ENCODE measurements around the gene SMIM5. TPM values are rescaled to one million over a fixed set of nuclear protein-coding genes. Genes with fewer than 3 reads are reported as not detected.

SMIM5 gene
- total and polyA plus RNA-seq, 2 of the 13 experiments (the other 11 are each of a cell fraction or from before 2014, with no cell fraction given) = not detected

DNA sequence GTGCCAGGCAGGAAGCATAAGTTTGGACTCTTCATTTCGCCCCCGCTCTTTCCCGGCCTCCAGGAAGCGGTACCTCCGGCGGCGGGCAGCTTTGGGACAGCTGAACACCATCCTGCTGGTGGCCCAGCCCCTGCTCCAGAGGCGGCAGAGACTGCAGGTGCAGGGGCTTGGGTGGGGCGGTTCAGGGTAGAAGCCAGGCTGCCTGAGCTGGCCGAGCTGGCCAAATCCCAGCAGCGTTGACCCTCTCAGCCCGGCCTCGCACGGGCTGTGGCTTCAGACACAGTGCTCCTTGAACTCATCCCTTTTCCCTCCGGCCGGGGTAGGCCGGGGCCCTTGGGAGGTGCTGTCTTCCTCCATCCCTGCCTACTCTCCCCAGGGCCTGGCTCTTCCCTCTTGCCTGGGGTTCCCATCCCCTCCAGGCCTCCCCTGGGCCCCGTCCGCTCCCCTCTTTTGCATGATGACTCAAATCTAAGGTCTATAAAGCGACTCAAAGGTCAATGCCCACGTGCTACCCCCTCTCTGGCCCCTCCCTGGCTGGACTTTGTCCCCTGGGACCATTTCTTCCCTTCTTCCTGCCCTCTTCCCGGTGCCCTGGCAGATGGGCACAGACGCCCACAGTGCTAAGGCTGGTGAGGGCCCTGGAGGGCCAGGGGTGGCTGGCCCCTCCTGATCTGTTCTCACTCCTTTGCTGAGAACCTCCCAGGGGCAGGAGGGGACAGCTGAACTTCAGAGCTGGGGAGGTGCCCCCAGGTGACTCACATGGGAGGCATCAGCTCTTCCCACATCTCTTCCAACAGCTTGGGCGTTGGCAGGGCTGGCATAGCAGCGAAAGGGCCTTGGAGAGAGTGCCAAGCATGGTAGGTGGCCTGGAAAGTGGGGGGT is 22.9 kb upstream of the SMIM5 start (continued):
- no peak for TF ChIP-seq AKAP8 (CRISPR knock-in tag; IDR thresholded peaks at IDR 0.05)
- TF ChIP-seq, protein P1, sequence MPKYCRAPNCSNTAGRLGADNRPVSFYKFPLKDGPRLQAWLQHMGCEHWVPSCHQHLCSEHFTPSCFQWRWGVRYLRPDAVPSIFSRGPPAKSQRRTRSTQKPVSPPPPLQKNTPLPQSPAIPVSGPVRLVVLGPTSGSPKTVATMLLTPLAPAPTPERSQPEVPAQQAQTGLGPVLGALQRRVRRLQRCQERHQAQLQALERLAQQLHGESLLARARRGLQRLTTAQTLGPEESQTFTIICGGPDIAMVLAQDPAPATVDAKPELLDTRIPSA (CRISPR knock-in tag; IDR thresholded peaks at IDR 0.05; ENCODE audit: borderline replicate concordance) = no peak
- TF ChIP-seq RCOR2 (CRISPR knock-in tag; IDR thresholded peaks at IDR 0.05) = 0 out of 2 replicates have a peak, but pooled peaks have one; percentile 26
- TF ChIP-seq SMYD3 (CRISPR knock-in tag; IDR thresholded peaks at IDR 0.05) = no peak
- no peak for TF ChIP-seq ONECUT2 (CRISPR knock-in tag; IDR thresholded peaks at IDR 0.05)
- TF ChIP-seq ELF3 (CRISPR knock-in tag; IDR thresholded peaks at IDR 0.05) = peak; percentile 37; the same call in 1 of the 2 replicates
- TF ChIP-seq EED (CRISPR knock-in tag; IDR thresholded peaks at IDR 0.05) = no peak
- no peak for TF ChIP-seq ZNF20 (CRISPR knock-in tag; IDR thresholded peaks at IDR 0.05)
- TF ChIP-seq, protein P2, sequence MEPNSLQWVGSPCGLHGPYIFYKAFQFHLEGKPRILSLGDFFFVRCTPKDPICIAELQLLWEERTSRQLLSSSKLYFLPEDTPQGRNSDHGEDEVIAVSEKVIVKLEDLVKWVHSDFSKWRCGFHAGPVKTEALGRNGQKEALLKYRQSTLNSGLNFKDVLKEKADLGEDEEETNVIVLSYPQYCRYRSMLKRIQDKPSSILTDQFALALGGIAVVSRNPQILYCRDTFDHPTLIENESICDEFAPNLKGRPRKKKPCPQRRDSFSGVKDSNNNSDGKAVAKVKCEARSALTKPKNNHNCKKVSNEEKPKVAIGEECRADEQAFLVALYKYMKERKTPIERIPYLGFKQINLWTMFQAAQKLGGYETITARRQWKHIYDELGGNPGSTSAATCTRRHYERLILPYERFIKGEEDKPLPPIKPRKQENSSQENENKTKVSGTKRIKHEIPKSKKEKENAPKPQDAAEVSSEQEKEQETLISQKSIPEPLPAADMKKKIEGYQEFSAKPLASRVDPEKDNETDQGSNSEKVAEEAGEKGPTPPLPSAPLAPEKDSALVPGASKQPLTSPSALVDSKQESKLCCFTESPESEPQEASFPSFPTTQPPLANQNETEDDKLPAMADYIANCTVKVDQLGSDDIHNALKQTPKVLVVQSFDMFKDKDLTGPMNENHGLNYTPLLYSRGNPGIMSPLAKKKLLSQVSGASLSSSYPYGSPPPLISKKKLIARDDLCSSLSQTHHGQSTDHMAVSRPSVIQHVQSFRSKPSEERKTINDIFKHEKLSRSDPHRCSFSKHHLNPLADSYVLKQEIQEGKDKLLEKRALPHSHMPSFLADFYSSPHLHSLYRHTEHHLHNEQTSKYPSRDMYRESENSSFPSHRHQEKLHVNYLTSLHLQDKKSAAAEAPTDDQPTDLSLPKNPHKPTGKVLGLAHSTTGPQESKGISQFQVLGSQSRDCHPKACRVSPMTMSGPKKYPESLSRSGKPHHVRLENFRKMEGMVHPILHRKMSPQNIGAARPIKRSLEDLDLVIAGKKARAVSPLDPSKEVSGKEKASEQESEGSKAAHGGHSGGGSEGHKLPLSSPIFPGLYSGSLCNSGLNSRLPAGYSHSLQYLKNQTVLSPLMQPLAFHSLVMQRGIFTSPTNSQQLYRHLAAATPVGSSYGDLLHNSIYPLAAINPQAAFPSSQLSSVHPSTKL (CRISPR knock-in tag; IDR thresholded peaks at IDR 0.05) = no peak; the same call in 1 of the 2 replicates
- no peak for TF ChIP-seq NFIB (CRISPR knock-in tag; IDR thresholded peaks at IDR 0.05; ENCODE audit: borderline replicate concordance)
- TF ChIP-seq, protein P3, sequence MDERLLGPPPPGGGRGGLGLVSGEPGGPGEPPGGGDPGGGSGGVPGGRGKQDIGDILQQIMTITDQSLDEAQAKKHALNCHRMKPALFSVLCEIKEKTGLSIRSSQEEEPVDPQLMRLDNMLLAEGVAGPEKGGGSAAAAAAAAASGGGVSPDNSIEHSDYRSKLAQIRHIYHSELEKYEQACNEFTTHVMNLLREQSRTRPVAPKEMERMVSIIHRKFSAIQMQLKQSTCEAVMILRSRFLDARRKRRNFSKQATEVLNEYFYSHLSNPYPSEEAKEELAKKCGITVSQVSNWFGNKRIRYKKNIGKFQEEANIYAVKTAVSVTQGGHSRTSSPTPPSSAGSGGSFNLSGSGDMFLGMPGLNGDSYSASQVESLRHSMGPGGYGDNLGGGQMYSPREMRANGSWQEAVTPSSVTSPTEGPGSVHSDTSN (CRISPR knock-in tag; IDR thresholded peaks at IDR 0.05) = no peak
- 0 out of 2 replicates have a peak, but pooled peaks have one; percentile 20 for TF ChIP-seq ARNT2 (CRISPR knock-in tag; IDR thresholded peaks at IDR 0.05; ENCODE audit: low read depth)
- TF ChIP-seq, protein P4, sequence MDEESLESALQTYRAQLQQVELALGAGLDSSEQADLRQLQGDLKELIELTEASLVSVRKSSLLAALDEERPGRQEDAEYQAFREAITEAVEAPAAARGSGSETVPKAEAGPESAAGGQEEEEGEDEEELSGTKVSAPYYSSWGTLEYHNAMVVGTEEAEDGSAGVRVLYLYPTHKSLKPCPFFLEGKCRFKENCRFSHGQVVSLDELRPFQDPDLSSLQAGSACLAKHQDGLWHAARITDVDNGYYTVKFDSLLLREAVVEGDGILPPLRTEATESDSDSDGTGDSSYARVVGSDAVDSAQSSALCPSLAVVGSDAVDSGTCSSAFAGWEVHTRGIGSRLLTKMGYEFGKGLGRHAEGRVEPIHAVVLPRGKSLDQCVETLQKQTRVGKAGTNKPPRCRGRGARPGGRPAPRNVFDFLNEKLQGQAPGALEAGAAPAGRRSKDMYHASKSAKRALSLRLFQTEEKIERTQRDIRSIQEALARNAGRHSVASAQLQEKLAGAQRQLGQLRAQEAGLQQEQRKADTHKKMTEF (CRISPR knock-in tag; IDR thresholded peaks at IDR 0.05) = peak; percentile 59; the same call in 1 of the 2 replicates
- TF ChIP-seq SP1 (IDR thresholded peaks at IDR 0.05) = no peak
- TF ChIP-seq SP1 (CRISPR knock-in tag; IDR thresholded peaks at IDR 0.05) = no peak
- TF ChIP-seq ZNF34 (CRISPR knock-in tag; IDR thresholded peaks at IDR 0.05; ENCODE audit: borderline replicate concordance) = no peak
- TF ChIP-seq, protein P5, sequence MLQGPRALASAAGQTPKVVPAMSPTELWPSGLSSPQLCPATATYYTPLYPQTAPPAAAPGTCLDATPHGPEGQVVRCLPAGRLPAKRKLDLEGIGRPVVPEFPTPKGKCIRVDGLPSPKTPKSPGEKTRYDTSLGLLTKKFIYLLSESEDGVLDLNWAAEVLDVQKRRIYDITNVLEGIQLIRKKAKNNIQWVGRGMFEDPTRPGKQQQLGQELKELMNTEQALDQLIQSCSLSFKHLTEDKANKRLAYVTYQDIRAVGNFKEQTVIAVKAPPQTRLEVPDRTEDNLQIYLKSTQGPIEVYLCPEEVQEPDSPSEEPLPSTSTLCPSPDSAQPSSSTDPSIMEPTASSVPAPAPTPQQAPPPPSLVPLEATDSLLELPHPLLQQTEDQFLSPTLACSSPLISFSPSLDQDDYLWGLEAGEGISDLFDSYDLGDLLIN (CRISPR knock-in tag; IDR thresholded peaks at IDR 0.05; ENCODE audit: borderline replicate concordance) = no peak
- TF ChIP-seq TCF12 (IDR thresholded peaks at IDR 0.05) = no peak
- no peak for TF ChIP-seq TCF12 (CRISPR knock-in tag; IDR thresholded peaks at IDR 0.05)
- no peak for TF ChIP-seq ZNF33A (CRISPR knock-in tag; IDR thresholded peaks at IDR 0.05; ENCODE audit: borderline replicate concordance)
- TF ChIP-seq RBFOX2 (IDR thresholded peaks at IDR 0.05; ENCODE audit: low read depth, low read length) = peak; percentile 46; the same call in 1 of the 2 replicates
- TF ChIP-seq ZNF747 (CRISPR knock-in tag; IDR thresholded peaks at IDR 0.05; ENCODE audit: borderline replicate concordance) = 0 out of 2 replicates have a peak, but pooled peaks have one; percentile 43

Measured in HepG2 (cell line).